ENCODE results near the gene BACH2.
A peak's percentile ranks its signal among the peaks of the same experiment; 100 is the strongest.
"Not testable (repeated sequence)": the region's sequence is repeated elsewhere in the genome, so short reads cannot be mapped to it uniquely, and the experiment has no call there.

The BACH2 gene

GRCh38 chr6:90121982-90122381 lies 174.7 kb downstream of the BACH2 start:
- no peak for DNase-seq

DNA sequence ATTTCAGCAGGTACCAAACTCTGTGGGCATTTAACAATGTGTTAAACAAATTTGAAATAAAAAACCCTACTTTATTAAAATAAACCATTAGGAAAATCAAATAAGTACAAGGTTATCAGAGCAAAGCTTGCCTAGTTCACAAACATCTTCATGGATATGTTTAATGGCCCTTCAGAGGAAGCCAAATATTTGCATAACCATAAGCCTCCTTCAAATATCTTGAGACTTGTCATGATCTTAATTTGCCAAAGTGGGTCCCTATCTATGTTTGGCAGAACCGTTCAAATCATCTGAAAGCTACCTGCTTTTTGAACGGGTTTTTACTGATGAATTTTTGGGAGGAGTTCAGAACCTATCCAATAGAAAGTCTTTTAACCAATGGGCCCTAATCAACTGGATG lies 176.3 kb downstream of the BACH2 start:
- DNase-seq = no peak

DNA sequence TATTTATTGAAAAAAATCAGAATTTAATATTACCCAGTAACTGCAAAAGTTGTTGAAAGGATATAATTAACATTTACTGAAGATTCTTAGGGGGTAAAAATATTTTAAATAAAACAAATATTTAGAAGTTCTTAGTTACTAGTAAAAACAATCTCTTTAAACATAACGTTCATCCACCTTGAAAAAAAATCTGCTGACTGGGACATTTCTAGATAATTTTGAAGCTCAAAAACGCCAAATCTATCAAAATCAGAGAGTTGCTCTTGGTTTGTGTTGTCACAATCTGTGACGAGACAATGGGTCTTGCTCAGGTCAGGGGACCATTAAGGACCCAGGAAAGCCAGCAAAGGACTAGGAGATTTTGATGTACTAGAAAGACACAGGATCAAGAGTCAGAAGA lies 177.0 kb downstream of the BACH2 start:
- DNase-seq = no peak

DNA sequence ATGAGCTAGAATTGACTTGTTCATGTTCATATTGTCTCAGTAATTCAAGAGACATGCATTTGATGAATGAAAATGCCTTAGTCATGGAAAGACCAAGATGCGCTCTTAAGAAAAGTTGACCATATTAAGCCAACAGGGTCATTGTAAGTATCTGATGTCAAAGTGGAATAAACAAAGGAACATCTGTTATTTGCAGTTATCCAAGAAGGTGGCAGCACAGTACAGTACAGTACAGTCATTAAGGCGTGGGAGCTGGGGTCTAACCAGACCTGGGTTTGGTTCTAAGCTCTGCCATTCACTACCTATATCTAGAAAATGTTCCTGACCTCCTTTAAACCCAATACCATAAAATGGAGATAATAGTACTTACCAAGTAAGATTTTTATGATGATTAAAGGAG lies 178.1 kb downstream of the BACH2 start:
- no peak for DNase-seq

- DNase-seq = no peak
Observed at GRCh38 chr6:90118069-90118468, 178.6 kb downstream of the BACH2 start.

- DNase-seq = not testable (repeated sequence)
Observed at GRCh38 chr6:90116126-90116525, 180.5 kb downstream of the BACH2 start.

DNA sequence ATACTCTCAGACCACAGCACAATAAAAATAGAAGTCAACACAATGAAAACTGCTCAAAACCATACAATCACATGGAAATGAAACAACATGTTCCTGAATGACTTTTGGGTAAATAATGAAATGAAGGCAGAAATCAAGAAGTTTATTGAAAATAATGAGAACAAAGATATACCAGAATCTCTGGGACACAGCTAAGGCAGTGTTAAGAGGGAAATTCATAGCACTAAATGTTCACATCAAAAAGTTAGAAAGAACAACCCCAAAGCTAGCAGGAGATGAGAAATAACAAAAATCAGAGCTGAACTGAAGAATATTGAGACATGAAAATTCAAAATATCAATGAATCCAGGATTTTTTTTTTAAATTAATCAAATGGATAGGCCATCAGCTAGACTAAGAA lies 183.3 kb downstream of the BACH2 start:
- no peak for DNase-seq

DNA sequence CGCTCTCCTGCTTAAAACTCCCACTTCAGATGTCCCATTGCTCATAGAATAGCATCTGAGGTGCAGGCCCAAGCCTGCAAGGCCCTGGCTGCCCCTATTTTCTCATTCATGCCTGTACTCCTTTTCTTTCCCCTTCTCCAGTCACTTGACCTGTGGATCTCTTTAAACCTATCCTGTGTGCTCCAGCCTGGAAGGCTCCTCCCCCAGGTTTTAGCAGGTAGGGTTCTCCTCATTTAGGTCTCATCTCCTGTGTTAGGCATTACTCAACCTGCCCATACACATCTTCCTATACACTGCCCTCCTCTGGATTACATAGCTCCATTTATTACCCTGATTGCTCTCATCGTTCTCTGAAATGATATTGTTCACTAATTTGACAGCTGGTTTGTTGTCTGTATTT lies 185.3 kb downstream of the BACH2 start:
- no peak for DNase-seq

- peak; percentile 71 to 77 for DNase-seq
Observed at GRCh38 chr6:90110971-90111370, 185.7 kb downstream of the BACH2 start.

DNA sequence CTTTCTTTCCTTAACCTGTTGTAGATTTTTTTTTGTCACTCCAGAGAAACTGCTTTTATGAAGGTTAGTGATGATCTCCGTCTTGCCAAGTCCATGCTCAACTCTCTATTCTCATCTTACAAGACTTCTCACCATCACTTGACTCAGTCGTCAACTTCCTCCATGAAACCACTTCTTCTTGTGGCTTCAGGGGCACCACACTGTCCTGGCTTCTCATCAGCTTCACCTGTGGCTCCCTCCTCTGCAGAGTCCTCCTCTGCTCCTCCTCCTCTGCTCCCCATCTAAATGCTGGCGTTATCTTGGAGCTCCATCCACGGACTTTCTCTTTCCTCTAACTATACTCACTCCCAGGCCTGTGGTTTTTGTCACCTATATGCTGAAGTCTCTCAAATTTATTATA lies 187.5 kb downstream of the BACH2 start:
- peak in 1 of 2 donors; percentile 18 for DNase-seq

- peak; percentile 19 to 21 for DNase-seq
Observed at GRCh38 chr6:90107771-90108282, 188.8 kb downstream of the BACH2 start.

GRCh38 chr6:90107371-90107770 lies 189.3 kb downstream of the BACH2 start:
- DNase-seq = no peak

DNA sequence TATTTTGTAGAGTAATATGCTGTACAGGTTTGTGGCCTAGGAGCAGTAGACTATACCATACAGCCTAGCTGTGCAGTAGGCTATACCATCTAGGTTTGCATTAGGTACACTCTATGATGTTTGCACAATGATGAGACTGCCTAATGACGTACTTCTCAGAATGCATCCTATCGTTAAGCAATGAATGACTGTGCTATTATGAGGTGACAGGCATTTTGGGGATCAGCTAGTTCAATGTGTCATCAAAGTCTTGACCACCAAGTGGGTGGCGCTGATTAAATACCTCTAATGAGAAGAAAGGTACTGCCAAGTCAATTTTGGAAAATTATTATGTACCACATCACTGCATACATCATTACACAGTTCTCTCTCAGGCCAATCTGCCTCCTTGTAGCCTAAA lies 190.2 kb downstream of the BACH2 start:
- DNase-seq = no peak

GRCh38 chr6:90105506-90106170 lies 191.0 kb downstream of the BACH2 start:
- DNase-seq = no peak

GRCh38 chr6:90103056-90103800 lies 193.4 kb downstream of the BACH2 start:
- DNase-seq = peak; percentile 46 to 56

GRCh38 chr6:90101403-90101802 lies 195.2 kb downstream of the BACH2 start:
- no peak for DNase-seq

GRCh38 chr6:90100059-90100665 lies 196.5 kb downstream of the BACH2 start:
- no peak for DNase-seq

- DNase-seq = no peak
Observed at GRCh38 chr6:90098627-90099026, 198.0 kb downstream of the BACH2 start.

DNA sequence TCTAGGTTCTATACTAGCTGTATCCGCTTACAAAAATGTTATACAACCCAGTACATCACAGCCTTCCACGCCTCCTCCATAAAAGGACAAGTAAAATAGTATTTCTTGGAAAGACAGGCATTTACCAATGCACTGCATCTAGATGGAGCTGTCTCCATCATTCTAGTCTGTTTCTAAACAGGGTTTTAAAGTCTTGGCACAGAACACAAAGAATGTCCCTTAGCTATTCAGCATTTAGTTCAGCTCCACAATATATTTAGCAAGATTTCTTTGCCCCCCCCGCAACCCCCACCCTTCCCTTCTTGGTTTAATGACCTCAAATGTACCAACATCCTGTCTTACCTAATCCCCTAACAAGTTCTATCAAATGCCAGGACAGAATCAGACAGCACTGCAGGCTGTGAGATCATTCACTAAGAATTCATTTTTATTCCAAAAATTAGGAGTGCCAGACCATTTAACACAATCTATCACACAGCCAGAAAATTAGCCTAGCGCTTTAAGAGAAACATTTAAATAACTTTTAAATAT lies 198.6 kb downstream of the BACH2 start:
- DNase-seq = peak in 1 of 2 donors; percentile 31

GRCh38 chr6:90097356-90097755 lies 199.3 kb downstream of the BACH2 start:
- DNase-seq = no peak

GRCh38 chr6:90096818-90097217 lies 199.8 kb downstream of the BACH2 start:
- no peak for DNase-seq

DNA sequence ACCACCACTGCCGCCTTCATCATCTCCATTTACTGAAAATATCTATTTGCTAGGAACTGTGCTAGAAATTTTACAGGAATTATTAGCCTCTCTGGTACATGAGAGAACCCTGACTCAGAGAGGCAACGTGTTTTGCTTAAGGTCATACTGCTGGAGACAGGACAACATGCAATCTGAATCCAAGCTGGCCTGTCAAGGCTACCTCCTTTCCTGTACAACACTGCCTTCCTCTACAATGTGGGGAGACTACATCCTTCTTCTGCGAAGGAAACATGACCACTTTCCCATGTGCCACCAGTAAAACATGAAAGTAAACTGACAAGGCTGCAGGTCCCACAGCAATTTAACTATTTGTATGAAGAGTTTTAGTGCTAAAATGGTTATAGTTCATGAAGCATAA lies 200.9 kb downstream of the BACH2 start:
- DNase-seq = no peak

DNA sequence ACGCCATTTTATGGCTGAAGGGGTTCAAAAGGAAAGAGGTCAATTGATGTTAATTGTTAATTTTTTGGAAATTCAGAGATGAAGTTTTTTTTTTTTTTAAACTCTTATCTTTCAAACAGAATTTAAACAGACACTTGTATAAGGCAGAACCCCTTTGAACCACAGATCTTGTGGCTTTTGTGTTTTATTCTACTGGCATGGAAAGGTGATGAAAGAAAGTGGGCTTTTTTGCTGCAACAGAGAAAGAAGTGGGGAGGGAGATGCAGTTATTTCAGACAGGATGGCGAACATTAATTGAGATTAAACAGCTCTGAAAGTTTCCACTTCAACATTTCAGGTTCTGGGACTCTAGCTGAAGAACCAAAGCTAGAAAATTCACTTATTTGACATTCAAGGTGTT lies 201.5 kb downstream of the BACH2 start:
- DNase-seq = no peak
